ENCODE data around the gene SLC7A4. TPM values are rescaled to one million over a fixed set of nuclear protein-coding genes. Genes with fewer than 3 reads are reported as not detected.
A peak's percentile ranks its signal among the peaks of the same experiment; 100 is the strongest.

Gene SLC7A4
- total RNA-seq, 1 donor from 2014 or later = not detected

DNA sequence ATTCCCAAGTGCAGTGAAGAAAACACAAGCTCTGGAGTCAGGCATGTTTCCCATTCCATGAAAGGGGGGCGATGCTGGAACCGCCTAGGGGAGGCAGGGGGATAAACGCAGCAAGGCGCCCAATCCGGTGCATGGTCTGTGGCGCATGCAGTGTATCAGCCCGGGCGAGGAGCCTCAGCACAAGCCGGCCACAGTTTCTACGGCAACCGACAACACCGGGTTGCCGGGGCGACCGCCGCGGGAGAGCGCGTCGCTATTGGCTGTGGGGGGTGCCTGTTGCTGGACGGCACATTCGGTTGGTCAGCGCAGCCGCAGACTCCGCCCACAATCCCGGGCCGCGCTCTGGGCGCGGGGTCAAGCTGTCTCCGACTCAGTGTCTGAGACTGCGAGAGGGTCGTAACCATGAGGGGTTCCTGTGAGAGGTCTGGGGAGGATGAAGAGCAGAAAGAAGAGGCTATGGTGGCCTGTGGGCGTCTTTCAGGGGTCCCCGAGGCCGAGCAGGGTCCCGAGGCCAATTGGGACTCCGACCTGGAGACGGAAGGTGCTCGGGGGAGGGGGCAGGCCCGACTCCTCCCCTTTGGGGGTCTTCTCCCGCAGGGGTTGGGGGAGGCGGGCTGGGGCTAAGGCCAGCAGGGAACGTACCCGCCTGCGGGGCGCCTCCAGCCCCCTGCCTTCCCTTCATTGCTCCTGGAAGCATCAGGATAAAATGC, 13.4 kb upstream of the SLC7A4 start, which contains the start of gene LRRC74B:
Gene LRRC74B, plus strand, starts transcription at position 362 of the 710 bp plus-strand sequence. Its CDS starts 41 bp downstream, at position 403.
- TF ChIP-seq CTCF (IDR thresholded peaks at IDR 0.05) = no peak
- DNase-seq (ENCODE audit: extremely low spot score, unreplicated experiment) = peak; percentile 98
- no peaks in the 10 kb centered on the region for H3K36me3 Mint-ChIP-seq (ENCODE audit: unreplicated experiment)
- peaks cover 43% of the 10 kb centered on the region for H3K4me1 Mint-ChIP-seq (ENCODE audit: unreplicated experiment)
- H3K27ac Mint-ChIP-seq (ENCODE audit: unreplicated experiment) = peak within 1 kb of the TSS; percentile 100
- no peaks in the 10 kb centered on the region for H3K27me3 Mint-ChIP-seq (ENCODE audit: unreplicated experiment)
- no peaks in the 10 kb centered on the region for H3K9me3 Mint-ChIP-seq (ENCODE audit: unreplicated experiment)
- H3K4me3 Mint-ChIP-seq (ENCODE audit: unreplicated experiment) = peak within 1 kb of the TSS; percentile 94

GRCh38 chr22:21044931-21045584, 12.7 kb upstream of the SLC7A4 start:
- DNase-seq (ENCODE audit: extremely low spot score, unreplicated experiment) = peak; percentile 91
- H3K4me3 Mint-ChIP-seq (ENCODE audit: unreplicated experiment) = peak overlapping the region; percentile 94
- H3K27me3 Mint-ChIP-seq (ENCODE audit: unreplicated experiment) = no peaks in the 10 kb centered on the region
- peak overlapping the region; percentile 100 for H3K27ac Mint-ChIP-seq (ENCODE audit: unreplicated experiment)
- TF ChIP-seq CTCF (IDR thresholded peaks at IDR 0.05) = no peak
- H3K4me1 Mint-ChIP-seq (ENCODE audit: unreplicated experiment) = peaks cover 46% of the 10 kb centered on the region
- no peaks in the 10 kb centered on the region for H3K36me3 Mint-ChIP-seq (ENCODE audit: unreplicated experiment)
- no peaks in the 10 kb centered on the region for H3K9me3 Mint-ChIP-seq (ENCODE audit: unreplicated experiment)

- peak overlapping the region; percentile 100 for H3K27ac Mint-ChIP-seq (ENCODE audit: unreplicated experiment)
- H3K9me3 Mint-ChIP-seq (ENCODE audit: unreplicated experiment) = no peaks in the 10 kb centered on the region
- DNase-seq (ENCODE audit: extremely low spot score, unreplicated experiment) = no peak
- peak overlapping the region; percentile 94 for H3K4me3 Mint-ChIP-seq (ENCODE audit: unreplicated experiment)
- TF ChIP-seq CTCF (IDR thresholded peaks at IDR 0.05) = no peak
- H3K4me1 Mint-ChIP-seq (ENCODE audit: unreplicated experiment) = peaks cover 50% of the 10 kb centered on the region
- H3K27me3 Mint-ChIP-seq (ENCODE audit: unreplicated experiment) = no peaks in the 10 kb centered on the region
- H3K36me3 Mint-ChIP-seq (ENCODE audit: unreplicated experiment) = no peaks in the 10 kb centered on the region
Observed at GRCh38 chr22:21043860-21044535, 11.6 kb upstream of the SLC7A4 start.

GRCh38 chr22:21042978-21043859, 10.9 kb upstream of the SLC7A4 start:
- Mint-ChIP-seq H3K4me3 (ENCODE audit: unreplicated experiment) (peak overlapping the region; percentile 38), H3K9me3 (ENCODE audit: unreplicated experiment) (no peaks in the 10 kb centered on the region), H3K27me3 (ENCODE audit: unreplicated experiment) (no peaks in the 10 kb centered on the region), H3K27ac (ENCODE audit: unreplicated experiment) (peak overlapping the region; percentile 100), H3K36me3 (ENCODE audit: unreplicated experiment) (no peaks in the 10 kb centered on the region), H3K4me1 (ENCODE audit: unreplicated experiment) (peaks cover 55% of the 10 kb centered on the region)
- DNase-seq (ENCODE audit: extremely low spot score, unreplicated experiment) = no peak
- no peak for TF ChIP-seq CTCF (IDR thresholded peaks at IDR 0.05)
